GM12891 (cell line): Measurements from ENCODE around the gene DIRAS1.

Experiments
- PAX5 ChIP-seq: IDR thresholded peaks from 2 replicates; pipeline ENCODE4 v1.6.1; 2011; ENCODE audit warnings: low read length, moderate library complexity, mild to moderate bottlenecking; ENCODE audit not compliant: insufficient read depth, severe bottlenecking
- POLR2A ChIP-seq: IDR thresholded peaks from 2 replicates; pipeline ENCODE4 v1.6.1; 2011; ENCODE audit warnings: low read depth, low read length, control low read depth
- POLR2AphosphoS5 ChIP-seq: IDR thresholded peaks from 2 replicates; pipeline ENCODE4 v1.6.1; 2011; ENCODE audit warnings: low read depth, low read length, control low read depth
- POU2F2 ChIP-seq: IDR thresholded peaks from 2 replicates; pipeline ENCODE4 v1.6.1; 2011; ENCODE audit warnings: low read depth, mild to moderate bottlenecking, control low read depth, low read length, moderate library complexity
- SPI1 ChIP-seq: IDR thresholded peaks from 2 replicates; pipeline ENCODE4 v1.6.1; 2011; ENCODE audit warnings: low read depth, low read length, control low read depth
- TAF1 ChIP-seq: IDR thresholded peaks from 2 replicates; pipeline ENCODE4 v1.6.1; 2011; ENCODE audit warnings: low read depth, low read length, control low read depth

DNA sequence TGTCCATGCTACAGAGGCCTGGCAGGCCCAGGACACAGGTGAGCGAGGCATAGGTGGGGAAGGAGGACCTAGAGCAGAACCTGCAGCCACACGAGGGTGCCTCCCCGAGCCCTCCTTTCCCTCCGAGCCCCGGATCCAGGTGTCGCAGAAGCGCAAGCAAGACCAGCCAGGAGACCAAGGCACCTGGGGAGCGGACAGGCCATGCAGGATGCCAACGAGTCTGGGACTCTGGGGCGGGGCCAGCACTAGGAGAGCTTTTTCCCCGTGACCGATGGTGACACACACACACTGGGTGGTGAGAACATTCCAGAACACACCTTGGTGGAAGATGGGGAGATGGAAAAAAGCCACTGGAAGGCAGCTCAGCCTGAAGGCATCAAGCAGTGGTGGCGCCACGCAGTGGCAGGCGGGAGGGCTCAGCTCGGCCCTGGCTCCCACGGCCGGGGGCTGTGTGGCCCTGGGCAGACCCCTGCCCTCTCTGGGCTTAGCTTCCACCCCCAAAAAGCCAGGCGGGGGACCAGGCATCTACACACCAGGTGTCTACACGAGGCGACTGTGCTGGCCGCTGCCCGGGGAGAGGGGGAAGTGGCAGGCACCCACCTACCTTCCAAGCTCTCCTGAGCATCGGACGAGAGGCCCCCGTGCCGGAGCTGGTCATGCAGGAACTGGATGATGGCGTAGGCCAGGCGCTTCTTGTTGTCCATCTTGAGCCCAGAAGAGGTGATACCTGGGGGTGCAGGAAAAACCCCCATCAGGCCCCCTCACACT, 47.4 kb upstream of the DIRAS1 start:
- no peak for TF ChIP-seq PAX5
- TF ChIP-seq POLR2A = no peak
- TF ChIP-seq POLR2AphosphoS5 = no peak
- no peak for TF ChIP-seq TAF1
- TF ChIP-seq POU2F2 = no peak
- TF ChIP-seq SPI1 = no peak
